Bronchial epithelial cell (primary cell): ENCODE data around the gene CALD1. TPM values are rescaled to one million over a fixed set of nuclear protein-coding genes. Genes with fewer than 3 reads are reported as not detected.

Source experiments
- DNase-seq: peaks from one replicate; pipeline ENCODE4 v3.0.0-alpha.2; 2010; ENCODE audit warnings: low read depth
- FAIRE-seq: peaks from 2 replicates; lab custom pipeline; 2011; peaks lifted over from hg19 to GRCh38; lab: Jason Lieb, UNC
- H3K27me3 ChIP-seq: 2 replicates; pipeline ENCODE4 v1.5.1; 2011; ENCODE audit warnings: low read length; ENCODE audit not compliant: control insufficient read depth, insufficient read depth
- H3K36me3 ChIP-seq: 2 replicates; pipeline ENCODE4 v1.5.1; 2011; ENCODE audit warnings: low read length; ENCODE audit not compliant: control insufficient read depth, insufficient read depth
- H3K4me3 ChIP-seq: 2 replicates; pipeline ENCODE4 v1.5.1; 2011; ENCODE audit warnings: mild to moderate bottlenecking, low read depth, low read length, control low read depth
- total RNA-seq: library from RNA; depleted of rRNA; stranded (reverse); fragments of >200 nt; gene quantifications from 2 replicates; pipeline ENCODE4 v1.2.1, GENCODE V29; 2014
- TF ChIP-seq, protein P1 (sequence below): IDR thresholded peaks from 2 replicates; pipeline ENCODE4 v1.5.1; 2011; ENCODE audit warnings: mild to moderate bottlenecking, moderate library complexity, low read length, control low read depth, inconsistent platforms; ENCODE audit not compliant: insufficient read depth, severe bottlenecking

CALD1 gene
- total RNA-seq, 1 donor from 2014 or later = 71.3 TPM

DNA sequence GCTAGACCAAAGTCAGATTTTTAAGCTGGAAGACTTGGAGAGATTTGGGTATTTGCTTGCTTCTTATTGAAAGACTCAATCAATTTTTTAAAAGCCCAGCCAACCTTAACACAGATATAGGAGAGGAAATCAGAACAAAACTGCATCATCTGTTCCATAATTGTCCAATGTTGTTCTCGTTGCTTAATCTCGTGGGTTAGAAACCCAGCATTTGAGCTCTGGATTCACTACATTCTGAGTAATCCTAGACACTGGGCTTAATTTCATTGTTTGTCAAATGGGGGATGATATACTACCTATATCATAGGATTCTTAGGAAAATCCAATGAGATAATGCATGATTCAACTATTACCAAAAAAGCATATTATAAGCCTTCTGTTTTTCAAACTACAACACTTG, 48.9 kb downstream of the CALD1 start:
- TF ChIP-seq, protein P1, sequence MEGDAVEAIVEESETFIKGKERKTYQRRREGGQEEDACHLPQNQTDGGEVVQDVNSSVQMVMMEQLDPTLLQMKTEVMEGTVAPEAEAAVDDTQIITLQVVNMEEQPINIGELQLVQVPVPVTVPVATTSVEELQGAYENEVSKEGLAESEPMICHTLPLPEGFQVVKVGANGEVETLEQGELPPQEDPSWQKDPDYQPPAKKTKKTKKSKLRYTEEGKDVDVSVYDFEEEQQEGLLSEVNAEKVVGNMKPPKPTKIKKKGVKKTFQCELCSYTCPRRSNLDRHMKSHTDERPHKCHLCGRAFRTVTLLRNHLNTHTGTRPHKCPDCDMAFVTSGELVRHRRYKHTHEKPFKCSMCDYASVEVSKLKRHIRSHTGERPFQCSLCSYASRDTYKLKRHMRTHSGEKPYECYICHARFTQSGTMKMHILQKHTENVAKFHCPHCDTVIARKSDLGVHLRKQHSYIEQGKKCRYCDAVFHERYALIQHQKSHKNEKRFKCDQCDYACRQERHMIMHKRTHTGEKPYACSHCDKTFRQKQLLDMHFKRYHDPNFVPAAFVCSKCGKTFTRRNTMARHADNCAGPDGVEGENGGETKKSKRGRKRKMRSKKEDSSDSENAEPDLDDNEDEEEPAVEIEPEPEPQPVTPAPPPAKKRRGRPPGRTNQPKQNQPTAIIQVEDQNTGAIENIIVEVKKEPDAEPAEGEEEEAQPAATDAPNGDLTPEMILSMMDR = no peak
- H3K4me3 ChIP-seq = no peak overlapping the region
- DNase-seq = no peak
- no peak for FAIRE-seq
- H3K27me3 ChIP-seq = no peaks in the 10 kb centered on the region
- no peaks in the 10 kb centered on the region for H3K36me3 ChIP-seq

DNA sequence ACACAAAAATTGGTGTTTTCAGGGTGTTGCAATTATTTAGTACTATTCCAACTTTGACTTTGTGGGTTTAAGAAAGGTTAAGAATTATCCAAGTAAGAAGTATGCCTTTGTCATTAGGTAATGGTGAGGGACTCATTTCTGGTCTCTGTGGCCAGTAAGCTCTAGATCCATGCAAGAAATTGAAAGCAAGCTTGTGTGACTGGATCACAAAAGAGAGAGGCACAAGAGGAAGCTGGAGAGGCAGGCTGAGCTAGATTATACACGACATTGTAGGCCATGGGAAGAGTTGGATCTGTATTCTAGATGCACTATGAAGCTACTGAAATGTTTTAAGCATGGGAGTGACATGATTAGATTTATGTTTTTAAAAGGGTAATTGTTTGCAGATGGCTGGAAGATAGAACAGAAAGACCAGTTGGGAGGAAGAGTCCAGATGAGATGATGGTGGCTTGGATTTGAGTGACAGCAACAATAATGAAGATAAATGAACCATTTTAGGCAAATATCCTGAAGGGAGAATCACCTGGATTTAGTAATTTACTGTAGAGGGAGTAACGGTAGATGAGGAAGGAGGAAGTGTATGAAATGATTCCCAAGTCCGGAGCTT, 50.0 kb downstream of the CALD1 start:
- TF ChIP-seq, protein P1 = no peak
- no peak for DNase-seq
- H3K27me3 ChIP-seq = no peaks in the 10 kb centered on the region
- no peak overlapping the region for H3K4me3 ChIP-seq
- no peak for FAIRE-seq
- H3K36me3 ChIP-seq = no peaks in the 10 kb centered on the region

DNA sequence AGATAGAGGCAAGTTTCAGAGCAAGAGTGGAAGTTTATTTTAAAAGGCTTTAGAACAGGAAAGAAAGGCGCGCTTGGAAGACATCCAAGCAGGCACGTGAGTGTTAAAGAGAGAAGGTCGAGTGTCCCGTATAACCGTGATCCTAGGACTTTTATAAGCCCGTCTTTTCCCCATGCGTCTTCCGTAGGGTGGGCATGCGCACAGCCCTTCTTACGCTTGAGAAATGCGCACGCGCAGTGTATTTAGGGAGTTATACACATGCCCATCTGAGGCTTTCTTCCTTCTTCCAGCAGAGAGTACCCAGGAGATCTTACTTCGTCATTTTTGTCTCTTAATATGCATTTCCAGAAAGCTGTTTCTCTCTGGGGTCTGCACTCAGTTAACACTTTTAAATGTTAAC, 52.4 kb downstream of the CALD1 start:
- no peak for DNase-seq
- TF ChIP-seq, protein P1 = no peak
- Histone ChIP-seq H3K36me3 (no peaks in the 10 kb centered on the region), H3K4me3 (no peak overlapping the region), H3K27me3 (no peaks in the 10 kb centered on the region)
- FAIRE-seq = no peak

DNA sequence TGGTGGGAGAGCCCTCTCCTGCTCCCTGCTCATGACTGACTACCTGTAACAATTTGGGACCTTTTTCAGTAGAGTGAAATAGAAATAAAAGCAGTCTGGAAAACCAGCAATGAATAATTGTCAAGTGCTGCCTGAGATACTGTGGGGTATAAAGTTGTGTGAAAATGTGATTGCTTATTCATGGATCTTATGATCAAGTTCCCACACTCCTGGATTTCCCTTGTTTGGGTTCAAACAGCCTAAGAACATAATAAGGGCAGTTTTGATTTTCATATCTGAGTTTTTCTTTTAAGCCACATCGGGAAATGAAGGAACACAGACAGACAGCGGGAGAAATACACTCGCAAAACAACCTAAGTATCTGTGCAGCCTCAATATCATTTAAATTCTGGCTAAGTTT, 52.9 kb downstream of the CALD1 start:
- H3K36me3 ChIP-seq = no peaks in the 10 kb centered on the region
- TF ChIP-seq, protein P1 = no peak
- DNase-seq (no peak), FAIRE-seq (no peak)
- H3K27me3 ChIP-seq = no peaks in the 10 kb centered on the region
- no peak overlapping the region for H3K4me3 ChIP-seq

DNA sequence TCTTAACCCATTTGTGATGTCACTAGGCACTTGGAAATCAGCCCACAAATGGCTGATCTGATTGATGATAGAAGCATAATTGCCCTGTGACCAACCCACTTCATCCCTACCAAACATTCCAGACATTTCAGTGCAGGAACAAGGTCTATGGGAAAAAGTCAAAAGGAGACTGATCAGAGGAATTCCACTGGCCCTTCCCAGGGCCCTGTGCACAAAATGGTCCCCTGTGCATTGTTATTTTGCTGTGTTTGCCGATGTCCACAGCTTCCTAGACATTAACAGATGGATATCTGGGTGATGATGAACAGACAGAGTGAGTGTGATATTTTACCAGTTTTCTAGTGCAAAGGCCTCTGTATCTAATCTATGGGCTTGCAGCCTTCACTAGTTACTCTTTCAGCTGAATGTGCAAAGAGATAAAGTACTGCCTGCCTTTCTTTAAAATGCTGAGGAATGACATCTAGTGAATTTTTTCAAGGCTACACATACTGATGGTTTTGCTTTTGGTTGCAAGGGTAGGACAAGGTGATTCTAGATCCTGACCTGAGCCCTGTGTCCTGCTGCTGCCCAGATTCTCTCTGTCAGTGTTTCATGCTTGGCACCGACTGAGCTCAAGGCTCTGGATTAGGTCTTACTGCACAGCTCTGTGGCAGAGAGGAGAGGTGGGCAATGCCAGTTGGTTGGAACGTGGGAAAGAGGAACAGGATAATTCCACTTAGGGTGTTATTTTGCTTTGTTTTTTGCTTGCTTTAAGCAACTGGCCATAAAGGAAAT, 55.4 kb downstream of the CALD1 start:
- Histone ChIP-seq H3K27me3 (no peaks in the 10 kb centered on the region), H3K36me3 (no peaks in the 10 kb centered on the region), H3K4me3 (no peak overlapping the region)
- DNase-seq = no peak
- peak; percentile 23 for FAIRE-seq
- TF ChIP-seq, protein P1 = no peak
